ENCODE results near the gene MDFI.

- TF ChIP-seq EZH2 (IDR thresholded peaks at IDR 0.05) (no peak), CTCF (IDR thresholded peaks at IDR 0.05) (no peak)
Measured at GRCh38 chr6:41655176-41655575, 16.9 kb downstream of the MDFI start.

Measured in neural progenitor cell (in vitro differentiated cells).